Retinal pigment epithelial cell (primary cell): ENCODE data around the gene KRT15.

ENCODE experiments used
- DNase-seq: peaks from one replicate; pipeline ENCODE4 v3.0.0-alpha.2; 2010; ENCODE audit warnings: low read depth
- H3K4me3 ChIP-seq: 2 replicates; pipeline ENCODE4 v1.5.1; 2011; ENCODE audit warnings: mild to moderate bottlenecking, low read length, control low read depth, moderate library complexity
- CTCF ChIP-seq: conservative IDR thresholded peaks from 2 replicates; pipeline ENCODE4 v1.5.1; 2011; ENCODE audit warnings: low read depth, low read length, control low read depth, inconsistent platforms

KRT15 gene

DNA sequence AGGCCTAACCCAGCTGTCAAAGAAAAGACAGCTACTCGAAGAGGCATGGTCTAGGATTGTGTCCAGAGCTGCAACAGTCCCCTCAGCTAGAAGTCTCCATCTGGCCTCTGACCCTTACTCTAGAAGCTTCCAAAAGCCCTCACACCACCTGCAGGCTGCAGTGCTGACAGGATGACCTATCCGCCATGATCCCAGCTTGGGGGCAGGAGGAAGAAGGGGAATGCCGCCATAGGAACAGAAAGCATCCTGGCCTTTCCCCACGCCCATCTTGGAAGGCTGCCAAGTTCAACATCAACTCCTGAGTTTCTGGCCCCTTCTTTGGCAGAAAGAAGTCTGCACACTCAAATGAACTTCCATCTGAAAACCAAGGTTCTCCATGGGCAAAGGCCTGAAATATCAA is 25.9 kb downstream of the KRT15 start:
- DNase-seq, result peak; percentile 26
- H3K4me3 ChIP-seq, result no peak overlapping the region
- TF ChIP-seq CTCF, result no peak

GRCh38 chr17:41492351-41492750 is 26.3 kb downstream of the KRT15 start:
- no peak overlapping the region for H3K4me3 ChIP-seq
- no peak for TF ChIP-seq CTCF
- DNase-seq, result peak; percentile 51

- no peak for TF ChIP-seq CTCF
- no peak overlapping the region for H3K4me3 ChIP-seq
- DNase-seq, result no peak
Measured at GRCh38 chr17:41491476-41491875, 27.2 kb downstream of the KRT15 start.

- no peak overlapping the region for H3K4me3 ChIP-seq
- TF ChIP-seq CTCF, result no peak
- DNase-seq, result no peak
Measured at GRCh38 chr17:41490000-41490990, 28.4 kb downstream of the KRT15 start.

- H3K4me3 ChIP-seq, result no peak within 1 kb of the TSS
- DNase-seq, result no peak
- no peak for TF ChIP-seq CTCF
Measured at GRCh38 chr17:41489531-41489930, 29.2 kb downstream of the KRT15 start, which contains the start of gene KRT36. TSS of gene KRT36 (minus strand) at chr17:41489910. CDS start at chr17:41489864, 46 bp downstream.

DNA sequence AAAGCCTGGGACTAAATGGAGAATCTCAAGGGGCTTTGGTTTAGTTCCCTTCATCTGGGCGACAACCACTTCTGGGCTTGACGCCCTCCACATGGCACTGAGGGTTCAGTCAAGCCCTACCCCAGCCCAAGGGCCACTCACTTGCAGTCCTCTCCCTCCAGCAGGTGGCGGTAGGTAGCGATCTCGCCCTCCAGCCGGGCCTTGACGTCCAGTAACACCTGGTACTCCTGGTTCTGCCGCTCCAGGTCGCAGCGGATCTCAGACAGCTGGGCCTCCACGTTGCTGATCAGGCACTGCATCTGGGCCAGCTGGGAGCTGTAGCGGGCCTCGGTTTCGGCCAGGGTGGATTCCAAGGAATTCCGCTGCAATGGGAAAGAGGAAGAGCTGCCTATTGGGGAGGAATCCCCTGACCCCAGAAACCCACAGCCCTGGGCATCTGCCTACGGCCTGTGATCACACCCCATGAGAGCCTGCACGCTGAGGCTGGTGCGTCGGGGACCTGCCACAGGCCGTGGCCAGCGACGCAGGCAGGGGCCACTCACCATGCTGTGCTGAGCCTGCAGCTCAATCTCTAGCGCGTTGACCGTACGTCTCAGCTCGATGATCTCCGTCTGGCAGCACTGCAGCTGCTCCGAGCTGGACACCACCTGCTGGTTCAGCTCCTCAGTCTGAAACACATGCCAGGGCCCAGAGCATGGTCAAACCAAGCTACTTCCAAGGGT is 31.7 kb downstream of the KRT15 start:
- H3K4me3 ChIP-seq, result no peak overlapping the region
- DNase-seq, result no peak
- peak; percentile 47 for TF ChIP-seq CTCF
